Measurements from ENCODE around the gene TANGO2. TPM values are rescaled to one million over a fixed set of nuclear protein-coding genes. Genes with fewer than 3 reads are reported as not detected.

TANGO2 gene
- total and polyA plus RNA-seq, 10 of the 15 experiments (the other 5 are each of a cell fraction or from before 2014, with no cell fraction given) = 4.0 to 24.8 (median 20.9) TPM

DNA sequence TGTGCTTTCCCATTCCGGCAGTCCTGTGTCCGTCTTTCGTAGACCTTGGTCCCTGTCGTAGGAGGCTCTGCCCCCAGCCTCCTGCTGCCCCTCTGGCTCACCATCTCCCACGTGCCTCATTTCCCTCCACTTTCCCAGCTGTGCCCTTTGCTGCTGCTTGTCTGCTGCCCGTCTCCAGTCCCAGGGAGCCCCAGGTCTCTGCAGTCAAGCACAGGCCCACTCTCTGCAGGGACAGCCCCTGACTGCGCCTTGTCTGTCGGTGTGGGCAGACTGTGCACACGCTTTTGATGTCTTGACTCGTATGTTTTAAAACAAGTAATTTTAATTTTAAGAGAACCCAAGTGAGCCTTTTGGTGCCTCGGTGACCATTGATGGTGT, 71.6 kb downstream of the TANGO2 start:
- Histone ChIP-seq H3K27me3 (replicated peaks in 1 of 2; ENCODE audit: control insufficient read depth in 2 of 2, insufficient read depth in 2 of 2, low read length in 1 of 2) (no peaks in the 10 kb centered on the region), H3K79me2 (ENCODE audit: control insufficient read depth, insufficient read depth, low read length) (no peaks in the 10 kb centered on the region), H3K4me3 (no peak overlapping the region), H3K9me3 (replicated peaks; ENCODE audit: control insufficient read depth, insufficient read depth, low read length) (no peaks in the 10 kb centered on the region), H3K4me1 (ENCODE audit: control insufficient read depth, insufficient read depth, low read length) (no peaks in the 10 kb centered on the region), H3K27ac (ENCODE audit: control insufficient read depth, insufficient read depth) (no peak overlapping the region), H3K9ac (ENCODE audit: control insufficient read depth, insufficient read depth, low read length) (no peak overlapping the region), H3K4me2 (ENCODE audit: control insufficient read depth, insufficient read depth) (no peak overlapping the region), H3K36me3 (ENCODE audit: control insufficient read depth in 2 of 2, insufficient read depth in 2 of 2, low read length in 1 of 2) (peaks cover 39 to 41% of the 10 kb centered on the region in 2 experiments), H2AFZ (ENCODE audit: control insufficient read depth, low read depth, low read length) (no peak overlapping the region), H4K20me1 (ENCODE audit: control insufficient read depth, insufficient read depth) (no peaks in the 10 kb centered on the region)
- no peak for TF ChIP-seq BCL11A (IDR thresholded peaks at IDR 0.05; ENCODE audit: low read depth, low read length)
- in situ Hi-C loops (cut with MboI) (no loop called here), intact Hi-C loops (cut with micrococcal nuclease; ENCODE audit: unreplicated experiment) (no loop called here)
- CTCF ChIA-PET = no interaction called here
- POLR2A ChIA-PET = no interaction called here
- 97% methylated on average over 11 of the region's 11 CpGs for WGBS (ENCODE audit: insufficient coverage, insufficient replicate concordance, low lambda C conversion rate, missing lambda C conversion rate)
- RAD21 ChIA-PET (ENCODE audit: unreplicated experiment) = no interaction called here
- FAIRE-seq (no peak), DNase-seq (ENCODE audit: low read depth, low spot score) (no peak), ATAC-seq (no peak)
- BruUV-seq (replicated peaks) = no TSS peak
- SMC1A ChIA-PET (ENCODE audit: uncharacterized antibody, unreplicated experiment) = no interaction called here

DNA sequence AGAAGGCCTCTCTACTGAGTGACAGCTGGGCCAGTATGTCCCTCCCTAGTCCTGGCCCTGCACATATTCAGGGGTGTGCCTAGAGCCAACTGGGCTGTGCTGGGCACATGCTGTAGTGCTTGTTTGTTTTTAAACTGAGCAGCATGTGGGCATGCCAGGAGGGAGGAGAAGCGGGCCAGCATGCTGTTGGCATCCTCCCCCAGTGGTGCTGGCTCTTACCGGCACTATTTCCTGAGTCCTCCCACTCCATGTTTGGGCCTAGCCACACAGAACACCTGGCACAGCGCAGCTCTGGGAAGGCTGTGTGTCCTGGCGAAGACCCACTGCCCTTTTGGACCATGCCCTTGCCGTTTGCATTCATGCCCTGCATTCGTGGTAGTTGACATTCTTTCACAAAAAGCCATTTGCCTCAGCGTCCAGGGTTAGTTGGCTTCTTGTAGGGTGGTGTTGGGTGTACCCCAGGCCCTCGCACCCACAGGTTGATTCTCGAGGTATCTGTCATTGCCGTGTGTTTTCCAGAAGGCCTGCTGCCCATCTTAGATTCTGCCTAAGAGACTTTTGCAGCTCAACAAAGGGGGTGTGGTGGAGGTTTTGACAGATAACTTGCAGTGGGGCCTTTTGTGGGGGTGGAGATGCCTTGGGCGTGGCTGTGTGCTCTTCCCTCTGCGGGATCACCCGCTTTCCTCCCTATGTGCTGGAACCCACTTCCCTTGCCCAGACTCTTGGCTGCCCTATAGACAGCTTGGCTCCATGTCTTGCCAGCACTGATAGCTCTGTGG, 72.7 kb downstream of the TANGO2 start:
- no peak for TF ChIP-seq CREM (IDR thresholded peaks at IDR 0.05; ENCODE audit: low read depth)
- no peak for TF ChIP-seq ZSCAN29 (IDR thresholded peaks at IDR 0.05)
- TF ChIP-seq NFXL1 (IDR thresholded peaks at IDR 0.05; ENCODE audit: borderline replicate concordance) = no peak
- no peak for TF ChIP-seq GATAD2B (conservative IDR thresholded peaks at IDR 0.05; ENCODE audit: low read depth)
- TF ChIP-seq RBBP5 (conservative IDR thresholded peaks at IDR 0.05) = no peak
- no peak for TF ChIP-seq MYB (IDR thresholded peaks at IDR 0.05; ENCODE audit: borderline replicate concordance, low read depth, low read length)
- no peak for TF ChIP-seq ZBED1 (IDR thresholded peaks at IDR 0.05; ENCODE audit: borderline replicate concordance)
- no peak for TF ChIP-seq CEBPB (IDR thresholded peaks at IDR 0.05; ENCODE audit: borderline replicate concordance in 1 of 2, low read depth in 2 of 2, low read length in 2 of 2)
- TF ChIP-seq, protein P1, sequence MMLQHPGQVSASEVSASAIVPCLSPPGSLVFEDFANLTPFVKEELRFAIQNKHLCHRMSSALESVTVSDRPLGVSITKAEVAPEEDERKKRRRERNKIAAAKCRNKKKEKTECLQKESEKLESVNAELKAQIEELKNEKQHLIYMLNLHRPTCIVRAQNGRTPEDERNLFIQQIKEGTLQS (IDR thresholded peaks at IDR 0.05; ENCODE audit: borderline replicate concordance, extremely low read depth, low read depth, low read length) = no peak
- TF ChIP-seq TBL1XR1 (IDR thresholded peaks at IDR 0.05; ENCODE audit: low read depth, low read length) = no peak
- TF ChIP-seq YY1 (IDR thresholded peaks at IDR 0.05; ENCODE audit: low read depth, low read length) = no peak
- ATAC-seq (no peak), FAIRE-seq (no peak), DNase-seq (ENCODE audit: low read depth, low spot score) (no peak)
- ChIA-PET POLR2A (no interaction called here), SMC1A (ENCODE audit: uncharacterized antibody, unreplicated experiment) (no interaction called here), RAD21 (ENCODE audit: unreplicated experiment) (no interaction called here), CTCF (no interaction called here)
- peaks cover 33 to 38% of the 10 kb centered on the region in 2 experiments for H3K36me3 ChIP-seq (ENCODE audit: control insufficient read depth in 2 of 2, insufficient read depth in 2 of 2, low read length in 1 of 2)
- 89% methylated on average over 13 of the region's 13 CpGs for WGBS (ENCODE audit: insufficient coverage, insufficient replicate concordance, low lambda C conversion rate, missing lambda C conversion rate)
- H3K27me3 ChIP-seq (replicated peaks in 1 of 2; ENCODE audit: control insufficient read depth in 2 of 2, insufficient read depth in 2 of 2, low read length in 1 of 2) = no peaks in the 10 kb centered on the region
- no peaks in the 10 kb centered on the region for H3K9me3 ChIP-seq (replicated peaks; ENCODE audit: control insufficient read depth, insufficient read depth, low read length)
- in situ Hi-C loops (cut with MboI) = no loop called here
- no peaks in the 10 kb centered on the region for H4K20me1 ChIP-seq (ENCODE audit: control insufficient read depth, insufficient read depth)
- no peaks in the 10 kb centered on the region for H3K4me1 ChIP-seq (ENCODE audit: control insufficient read depth, insufficient read depth, low read length)
- no peak overlapping the region for H2AFZ ChIP-seq (ENCODE audit: control insufficient read depth, low read depth, low read length)
- no peaks in the 10 kb centered on the region for H3K79me2 ChIP-seq (ENCODE audit: control insufficient read depth, insufficient read depth, low read length)
- H3K4me2 ChIP-seq (ENCODE audit: control insufficient read depth, insufficient read depth) = no peak overlapping the region
- BruUV-seq (replicated peaks) = no TSS peak
- no peak overlapping the region for H3K4me3 ChIP-seq
- H3K27ac ChIP-seq (ENCODE audit: control insufficient read depth, insufficient read depth) = no peak overlapping the region
- intact Hi-C loops (cut with micrococcal nuclease; ENCODE audit: unreplicated experiment) = no loop called here
- no peak overlapping the region for H3K9ac ChIP-seq (ENCODE audit: control insufficient read depth, insufficient read depth, low read length)
